Activated T-cell treated with anti-CD3 and anti-CD28 coated beads, Interleukin-2, amount 50 U/mL, for 4 hours (primary cell): Measurements from ENCODE around the gene PLPPR3. TPM values are rescaled to one million over a fixed set of nuclear protein-coding genes. Genes with fewer than 3 reads are reported as not detected.
"Not testable (repeated sequence)": the region's sequence is repeated elsewhere in the genome, so short reads cannot be mapped to it uniquely, and the experiment has no call there.

ENCODE experiments used
- ATAC-seq, 2 donors: fragments of 200-7000 bp; cut with Tn5 transposase; one replicate each; pipeline ENCODE4 v1.10.0; 2021
- DNase-seq: peaks from one replicate; pipeline ENCODE4 v3.0.0-alpha.2; 2020
- H3K27me3 Mint-ChIP-seq: one replicate; pipeline ENCODE4 v1.8.0; 2021; ENCODE audit warnings: low read depth, mixed read lengths
- H3K36me3 Mint-ChIP-seq: one replicate; pipeline ENCODE4 v1.8.0; 2022; ENCODE audit warnings: mixed read lengths; ENCODE audit not compliant: insufficient read depth
- H3K4me1 Mint-ChIP-seq: one replicate; pipeline ENCODE4 v1.8.0; 2021; ENCODE audit warnings: low read depth, mixed read lengths
- H3K4me3 Mint-ChIP-seq: one replicate; pipeline ENCODE4 v1.8.0; 2021; ENCODE audit warnings: mild to moderate bottlenecking, moderate library complexity, mixed read lengths
- H3K9me3 Mint-ChIP-seq: one replicate; pipeline ENCODE4 v1.8.0; 2021; ENCODE audit warnings: mixed read lengths
- total RNA-seq, 3 donors: library from RNA; stranded (reverse); gene quantifications; one replicate each; pipeline ENCODE4 v1.2.1, GENCODE V29; 2021

PLPPR3 gene
- total RNA-seq, 3 donors from 2014 or later = 0.24 TPM; not detected in 2

GRCh38 chr19:827314-827709, 5.6 kb upstream of the PLPPR3 start:
- peaks cover 19% of the 10 kb centered on the region for H3K27me3 Mint-ChIP-seq
- H3K4me1 Mint-ChIP-seq = no peaks in the 10 kb centered on the region
- DNase-seq = no peak
- H3K9me3 Mint-ChIP-seq = no peaks in the 10 kb centered on the region
- H3K4me3 Mint-ChIP-seq = no peak overlapping the region
- ATAC-seq = no peak
- no peaks in the 10 kb centered on the region for H3K36me3 Mint-ChIP-seq

- no peaks in the 10 kb centered on the region for H3K9me3 Mint-ChIP-seq
- no peaks in the 10 kb centered on the region for H3K4me1 Mint-ChIP-seq
- H3K36me3 Mint-ChIP-seq = no peaks in the 10 kb centered on the region
- ATAC-seq (no peak), DNase-seq (no peak)
- H3K4me3 Mint-ChIP-seq = no peak overlapping the region
- H3K27me3 Mint-ChIP-seq = peaks cover 19% of the 10 kb centered on the region
Observed at GRCh38 chr19:825897-826644, 4.3 kb upstream of the PLPPR3 start.

GRCh38 chr19:824885-825284, 3.1 kb upstream of the PLPPR3 start:
- no peaks in the 10 kb centered on the region for H3K9me3 Mint-ChIP-seq
- DNase-seq (no peak), ATAC-seq (no peak)
- peaks cover 19% of the 10 kb centered on the region for H3K27me3 Mint-ChIP-seq
- no peak overlapping the region for H3K4me3 Mint-ChIP-seq
- H3K4me1 Mint-ChIP-seq = no peaks in the 10 kb centered on the region
- H3K36me3 Mint-ChIP-seq = no peaks in the 10 kb centered on the region

- Mint-ChIP-seq H3K4me1 (no peaks in the 10 kb centered on the region), H3K27me3 (peaks cover 19% of the 10 kb centered on the region), H3K4me3 (no peak overlapping the region), H3K36me3 (no peaks in the 10 kb centered on the region), H3K9me3 (no peaks in the 10 kb centered on the region)
- DNase-seq (no peak), ATAC-seq (no peak)
Observed at GRCh38 chr19:823565-824121, 1.9 kb upstream of the PLPPR3 start.

- ATAC-seq (no peak), DNase-seq (no peak)
- Mint-ChIP-seq H3K4me1 (no peaks in the 10 kb centered on the region), H3K9me3 (no peaks in the 10 kb centered on the region), H3K36me3 (peaks cover 3% of the 10 kb centered on the region), H3K27me3 (peaks cover 19% of the 10 kb centered on the region), H3K4me3 (no peak overlapping the region)
Observed at GRCh38 chr19:821231-821824, 427 bp downstream of the PLPPR3 start.

- H3K36me3 Mint-ChIP-seq, H3K9me3 Mint-ChIP-seq, DNase-seq, ATAC-seq, H3K4me1 Mint-ChIP-seq, H3K4me3 Mint-ChIP-seq: not testable (repeated sequence)
- peaks cover 19% of the 10 kb centered on the region for H3K27me3 Mint-ChIP-seq
Observed at GRCh38 chr19:820212-820611, 1.5 kb downstream of the PLPPR3 start.

GRCh38 chr19:816500-816857, 5.3 kb downstream of the PLPPR3 start:
- ATAC-seq (no peak), DNase-seq (no peak)
- no peaks in the 10 kb centered on the region for H3K9me3 Mint-ChIP-seq
- H3K4me3 Mint-ChIP-seq = no peak overlapping the region
- no peaks in the 10 kb centered on the region for H3K27me3 Mint-ChIP-seq
- H3K36me3 Mint-ChIP-seq = peaks cover 10% of the 10 kb centered on the region
- no peaks in the 10 kb centered on the region for H3K4me1 Mint-ChIP-seq

- ATAC-seq (peak; percentile 6 to 7), DNase-seq (no peak)
- Mint-ChIP-seq H3K27me3 (no peaks in the 10 kb centered on the region), H3K36me3 (peaks cover 12% of the 10 kb centered on the region), H3K4me3 (peak overlapping the region; percentile 26), H3K4me1 (no peaks in the 10 kb centered on the region), H3K9me3 (no peaks in the 10 kb centered on the region)
Observed at GRCh38 chr19:815775-816499, 5.8 kb downstream of the PLPPR3 start.

GRCh38 chr19:815079-815774, 6.5 kb downstream of the PLPPR3 start:
- Mint-ChIP-seq H3K4me3 (peak overlapping the region; percentile 47), H3K36me3 (peaks cover 16% of the 10 kb centered on the region), H3K27me3 (no peaks in the 10 kb centered on the region), H3K9me3 (no peaks in the 10 kb centered on the region), H3K4me1 (no peaks in the 10 kb centered on the region)
- ATAC-seq (peak; percentile 11 to 14), DNase-seq (no peak)

- Mint-ChIP-seq H3K36me3 (peaks cover 16% of the 10 kb centered on the region), H3K4me3 (peak overlapping the region; percentile 47), H3K9me3 (no peaks in the 10 kb centered on the region), H3K27me3 (no peaks in the 10 kb centered on the region), H3K4me1 (no peaks in the 10 kb centered on the region)
- no peak for DNase-seq
- ATAC-seq = peak; percentile 2
Observed at GRCh38 chr19:814152-815078, 7.3 kb downstream of the PLPPR3 start.

- H3K27me3 Mint-ChIP-seq = no peaks in the 10 kb centered on the region
- peaks cover 16% of the 10 kb centered on the region for H3K36me3 Mint-ChIP-seq
- H3K4me3 Mint-ChIP-seq = no peak overlapping the region
- DNase-seq (no peak), ATAC-seq (no peak)
- no peaks in the 10 kb centered on the region for H3K9me3 Mint-ChIP-seq
- H3K4me1 Mint-ChIP-seq = no peaks in the 10 kb centered on the region
Observed at GRCh38 chr19:813219-814151, 8.3 kb downstream of the PLPPR3 start.

GRCh38 chr19:812747-813218, 9.0 kb downstream of the PLPPR3 start:
- peaks cover 19% of the 10 kb centered on the region for H3K36me3 Mint-ChIP-seq
- DNase-seq (no peak), ATAC-seq (no peak)

More at GRCh38 chr19:812747-813218, 9.0 kb downstream of the PLPPR3 start:
- H3K27me3 Mint-ChIP-seq = no peaks in the 10 kb centered on the region
- H3K4me1 Mint-ChIP-seq = peaks cover 1% of the 10 kb centered on the region
- no peak overlapping the region for H3K4me3 Mint-ChIP-seq
- no peaks in the 10 kb centered on the region for H3K9me3 Mint-ChIP-seq
